SK-N-SH (cell line): ENCODE results near the gene RALGDS.

Source experiments
- EP300 ChIP-seq, 2 experiments: IDR thresholded peaks; 2 replicates each; pipeline versions ENCODE4 v1.4.0 to v1.6.1; 2012; ENCODE audit warnings: borderline replicate concordance in 1 of 2, low read depth in 1 of 2, low read length in 1 of 2
- GABPA ChIP-seq: IDR thresholded peaks from 2 replicates; pipeline ENCODE4 v1.4.0; 2012; ENCODE audit warnings: low read depth, mild to moderate bottlenecking
- JUND ChIP-seq: IDR thresholded peaks from 2 replicates; pipeline ENCODE4 v1.4.0; 2012
- POLR2AphosphoS5 ChIP-seq: IDR thresholded peaks from 2 replicates; pipeline ENCODE4 v1.6.1; 2012; ENCODE audit warnings: low read depth, low read length
- RCOR1 ChIP-seq: fragments of 150-350 bp; IDR thresholded peaks from 2 replicates; pipeline ENCODE4 v1.6.1; 2017; ENCODE audit warnings: antibody characterized with exemption, low read length
- RFX5 ChIP-seq: IDR thresholded peaks from 2 replicates; pipeline ENCODE4 v1.6.1; 2012; ENCODE audit warnings: mild to moderate bottlenecking, improper control_type of control experiment, low read length
- TCF12 ChIP-seq: IDR thresholded peaks from 2 replicates; pipeline ENCODE4 v1.4.0; 2012
- YY1 ChIP-seq: IDR thresholded peaks from 2 replicates; pipeline ENCODE4 v1.4.0; 2012; ENCODE audit warnings: low read depth, mild to moderate bottlenecking
- TF ChIP-seq, protein P1 (sequence below): IDR thresholded peaks from 2 replicates; pipeline ENCODE4 v1.6.1; 2012; ENCODE audit warnings: mild to moderate bottlenecking, low read depth, low read length, moderate library complexity
- TF ChIP-seq, protein P2 (sequence below): fragments of 200-600 bp; sonication (generic); IDR thresholded peaks from 2 replicates; pipeline ENCODE4 v1.6.1; 2017; ENCODE audit warnings: antibody characterized with exemption, mild to moderate bottlenecking, moderate library complexity
- TF ChIP-seq, protein P3 (sequence below): IDR thresholded peaks from 2 replicates; pipeline ENCODE4 v1.4.0; 2012; ENCODE audit warnings: low read depth
- TF ChIP-seq, protein P4 (sequence below): fragments of 150-350 bp; IDR thresholded peaks from 2 replicates; pipeline ENCODE4 v1.6.1; 2016; ENCODE audit warnings: mild to moderate bottlenecking, low read depth, low read length

DNA sequence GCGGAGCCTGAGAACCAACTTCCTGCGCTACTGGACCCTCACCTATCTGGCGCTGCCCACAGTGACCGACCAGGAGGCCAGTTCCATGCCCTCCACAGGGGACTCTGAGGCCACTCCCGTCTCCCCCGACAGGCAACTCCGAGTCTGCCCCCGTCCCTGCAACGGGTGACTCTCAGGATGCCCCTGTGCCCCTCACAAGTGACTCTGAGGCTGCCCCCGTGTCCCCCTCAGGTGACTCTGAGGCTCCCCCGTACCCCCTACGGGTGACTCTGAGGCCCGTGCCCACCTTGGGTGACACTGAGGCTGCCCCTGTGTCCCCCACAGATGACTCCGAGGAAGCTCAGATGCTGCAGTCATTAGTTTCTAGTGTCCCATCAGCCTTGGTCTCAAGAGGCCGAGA, 34.1 kb downstream of the RALGDS start:
- TF ChIP-seq TCF12: no peak
- TF ChIP-seq RCOR1: no peak
- TF ChIP-seq, protein P1, sequence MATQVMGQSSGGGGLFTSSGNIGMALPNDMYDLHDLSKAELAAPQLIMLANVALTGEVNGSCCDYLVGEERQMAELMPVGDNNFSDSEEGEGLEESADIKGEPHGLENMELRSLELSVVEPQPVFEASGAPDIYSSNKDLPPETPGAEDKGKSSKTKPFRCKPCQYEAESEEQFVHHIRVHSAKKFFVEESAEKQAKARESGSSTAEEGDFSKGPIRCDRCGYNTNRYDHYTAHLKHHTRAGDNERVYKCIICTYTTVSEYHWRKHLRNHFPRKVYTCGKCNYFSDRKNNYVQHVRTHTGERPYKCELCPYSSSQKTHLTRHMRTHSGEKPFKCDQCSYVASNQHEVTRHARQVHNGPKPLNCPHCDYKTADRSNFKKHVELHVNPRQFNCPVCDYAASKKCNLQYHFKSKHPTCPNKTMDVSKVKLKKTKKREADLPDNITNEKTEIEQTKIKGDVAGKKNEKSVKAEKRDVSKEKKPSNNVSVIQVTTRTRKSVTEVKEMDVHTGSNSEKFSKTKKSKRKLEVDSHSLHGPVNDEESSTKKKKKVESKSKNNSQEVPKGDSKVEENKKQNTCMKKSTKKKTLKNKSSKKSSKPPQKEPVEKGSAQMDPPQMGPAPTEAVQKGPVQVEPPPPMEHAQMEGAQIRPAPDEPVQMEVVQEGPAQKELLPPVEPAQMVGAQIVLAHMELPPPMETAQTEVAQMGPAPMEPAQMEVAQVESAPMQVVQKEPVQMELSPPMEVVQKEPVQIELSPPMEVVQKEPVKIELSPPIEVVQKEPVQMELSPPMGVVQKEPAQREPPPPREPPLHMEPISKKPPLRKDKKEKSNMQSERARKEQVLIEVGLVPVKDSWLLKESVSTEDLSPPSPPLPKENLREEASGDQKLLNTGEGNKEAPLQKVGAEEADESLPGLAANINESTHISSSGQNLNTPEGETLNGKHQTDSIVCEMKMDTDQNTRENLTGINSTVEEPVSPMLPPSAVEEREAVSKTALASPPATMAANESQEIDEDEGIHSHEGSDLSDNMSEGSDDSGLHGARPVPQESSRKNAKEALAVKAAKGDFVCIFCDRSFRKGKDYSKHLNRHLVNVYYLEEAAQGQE: no peak
- TF ChIP-seq POLR2AphosphoS5: no peak
- TF ChIP-seq, protein P2, sequence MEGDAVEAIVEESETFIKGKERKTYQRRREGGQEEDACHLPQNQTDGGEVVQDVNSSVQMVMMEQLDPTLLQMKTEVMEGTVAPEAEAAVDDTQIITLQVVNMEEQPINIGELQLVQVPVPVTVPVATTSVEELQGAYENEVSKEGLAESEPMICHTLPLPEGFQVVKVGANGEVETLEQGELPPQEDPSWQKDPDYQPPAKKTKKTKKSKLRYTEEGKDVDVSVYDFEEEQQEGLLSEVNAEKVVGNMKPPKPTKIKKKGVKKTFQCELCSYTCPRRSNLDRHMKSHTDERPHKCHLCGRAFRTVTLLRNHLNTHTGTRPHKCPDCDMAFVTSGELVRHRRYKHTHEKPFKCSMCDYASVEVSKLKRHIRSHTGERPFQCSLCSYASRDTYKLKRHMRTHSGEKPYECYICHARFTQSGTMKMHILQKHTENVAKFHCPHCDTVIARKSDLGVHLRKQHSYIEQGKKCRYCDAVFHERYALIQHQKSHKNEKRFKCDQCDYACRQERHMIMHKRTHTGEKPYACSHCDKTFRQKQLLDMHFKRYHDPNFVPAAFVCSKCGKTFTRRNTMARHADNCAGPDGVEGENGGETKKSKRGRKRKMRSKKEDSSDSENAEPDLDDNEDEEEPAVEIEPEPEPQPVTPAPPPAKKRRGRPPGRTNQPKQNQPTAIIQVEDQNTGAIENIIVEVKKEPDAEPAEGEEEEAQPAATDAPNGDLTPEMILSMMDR: no peak
- TF ChIP-seq JUND: no peak
- TF ChIP-seq GABPA: no peak
- TF ChIP-seq, protein P3, sequence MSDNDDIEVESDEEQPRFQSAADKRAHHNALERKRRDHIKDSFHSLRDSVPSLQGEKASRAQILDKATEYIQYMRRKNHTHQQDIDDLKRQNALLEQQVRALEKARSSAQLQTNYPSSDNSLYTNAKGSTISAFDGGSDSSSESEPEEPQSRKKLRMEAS: no peak
- no peak for TF ChIP-seq RFX5
- TF ChIP-seq YY1: no peak
- TF ChIP-seq EP300 (IDR thresholded peaks at IDR 0.05; ENCODE audit: borderline replicate concordance in 1 of 2, low read depth in 1 of 2, low read length in 1 of 2): no peak
- TF ChIP-seq, protein P4, sequence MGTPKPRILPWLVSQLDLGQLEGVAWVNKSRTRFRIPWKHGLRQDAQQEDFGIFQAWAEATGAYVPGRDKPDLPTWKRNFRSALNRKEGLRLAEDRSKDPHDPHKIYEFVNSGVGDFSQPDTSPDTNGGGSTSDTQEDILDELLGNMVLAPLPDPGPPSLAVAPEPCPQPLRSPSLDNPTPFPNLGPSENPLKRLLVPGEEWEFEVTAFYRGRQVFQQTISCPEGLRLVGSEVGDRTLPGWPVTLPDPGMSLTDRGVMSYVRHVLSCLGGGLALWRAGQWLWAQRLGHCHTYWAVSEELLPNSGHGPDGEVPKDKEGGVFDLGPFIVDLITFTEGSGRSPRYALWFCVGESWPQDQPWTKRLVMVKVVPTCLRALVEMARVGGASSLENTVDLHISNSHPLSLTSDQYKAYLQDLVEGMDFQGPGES: no peak
